GM10266 (cell line): ENCODE measurements around the gene CCDC127.
"Not testable (repeated sequence)": the region's sequence is repeated elsewhere in the genome, so short reads cannot be mapped to it uniquely, and the experiment has no call there.

Source experiments
- DNase-seq: peaks from one replicate; pipeline ENCODE4 v3.0.0; 2012; ENCODE audit errors: extremely low spot score
- TF ChIP-seq, protein P1 (sequence below): IDR thresholded peaks from 2 replicates; pipeline ENCODE4 v1.5.1; 2012; ENCODE audit warnings: mild to moderate bottlenecking, low read depth; ENCODE audit not compliant: control insufficient read depth, insufficient read depth; ENCODE audit errors: missing control alignments

Gene CCDC127

GRCh38 chr5:230711-231110, 12.8 kb upstream of the CCDC127 start:
- no peak for DNase-seq
- TF ChIP-seq, protein P1, sequence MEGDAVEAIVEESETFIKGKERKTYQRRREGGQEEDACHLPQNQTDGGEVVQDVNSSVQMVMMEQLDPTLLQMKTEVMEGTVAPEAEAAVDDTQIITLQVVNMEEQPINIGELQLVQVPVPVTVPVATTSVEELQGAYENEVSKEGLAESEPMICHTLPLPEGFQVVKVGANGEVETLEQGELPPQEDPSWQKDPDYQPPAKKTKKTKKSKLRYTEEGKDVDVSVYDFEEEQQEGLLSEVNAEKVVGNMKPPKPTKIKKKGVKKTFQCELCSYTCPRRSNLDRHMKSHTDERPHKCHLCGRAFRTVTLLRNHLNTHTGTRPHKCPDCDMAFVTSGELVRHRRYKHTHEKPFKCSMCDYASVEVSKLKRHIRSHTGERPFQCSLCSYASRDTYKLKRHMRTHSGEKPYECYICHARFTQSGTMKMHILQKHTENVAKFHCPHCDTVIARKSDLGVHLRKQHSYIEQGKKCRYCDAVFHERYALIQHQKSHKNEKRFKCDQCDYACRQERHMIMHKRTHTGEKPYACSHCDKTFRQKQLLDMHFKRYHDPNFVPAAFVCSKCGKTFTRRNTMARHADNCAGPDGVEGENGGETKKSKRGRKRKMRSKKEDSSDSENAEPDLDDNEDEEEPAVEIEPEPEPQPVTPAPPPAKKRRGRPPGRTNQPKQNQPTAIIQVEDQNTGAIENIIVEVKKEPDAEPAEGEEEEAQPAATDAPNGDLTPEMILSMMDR = no peak

DNA sequence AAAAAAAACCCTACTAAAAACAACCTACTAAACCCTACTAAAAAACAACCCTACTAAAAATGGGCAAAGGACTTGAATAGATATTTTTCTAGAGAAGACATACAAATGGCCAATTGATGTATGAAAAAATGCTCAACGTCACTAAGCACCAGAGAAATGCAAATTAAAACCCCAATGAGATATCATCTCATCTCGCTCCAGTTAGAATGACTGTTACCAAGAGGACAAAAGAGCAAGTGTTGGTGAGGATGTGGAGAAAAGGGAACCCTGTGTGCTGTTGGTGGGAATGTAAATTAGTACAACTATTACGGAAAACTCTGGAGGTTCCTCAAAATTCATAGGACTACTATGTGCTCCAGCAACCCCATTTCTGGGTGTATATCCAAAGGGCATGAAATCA, 10.9 kb upstream of the CCDC127 start:
- DNase-seq = no peak
- TF ChIP-seq, protein P1 = no peak

- not testable (repeated sequence) for DNase-seq
Observed at GRCh38 chr5:227375-227774, 9.4 kb upstream of the CCDC127 start.

DNA sequence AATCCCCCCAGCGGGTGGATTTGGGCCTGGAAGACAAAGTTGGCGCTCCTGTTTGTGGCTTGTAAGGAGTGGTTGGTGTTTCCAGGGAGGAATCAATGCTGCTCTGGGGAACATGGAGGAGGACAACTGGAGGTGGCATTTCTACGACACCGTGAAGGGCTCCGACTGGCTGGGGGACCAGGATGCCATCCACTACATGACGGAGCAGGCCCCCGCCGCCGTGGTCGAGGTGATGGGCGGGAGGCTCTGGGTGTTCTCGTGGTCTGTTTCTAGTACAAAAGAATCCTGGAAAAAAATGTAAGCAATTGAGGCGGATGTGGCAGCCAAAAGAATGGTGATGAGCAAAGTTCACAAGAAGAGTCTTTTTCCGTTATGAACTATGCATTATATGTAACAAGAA, 7.4 kb upstream of the CCDC127 start:
- no peak for DNase-seq
- TF ChIP-seq, protein P1 = no peak

GRCh38 chr5:223791-224190, 5.8 kb upstream of the CCDC127 start:
- DNase-seq = no peak
- TF ChIP-seq, protein P1 = no peak

DNA sequence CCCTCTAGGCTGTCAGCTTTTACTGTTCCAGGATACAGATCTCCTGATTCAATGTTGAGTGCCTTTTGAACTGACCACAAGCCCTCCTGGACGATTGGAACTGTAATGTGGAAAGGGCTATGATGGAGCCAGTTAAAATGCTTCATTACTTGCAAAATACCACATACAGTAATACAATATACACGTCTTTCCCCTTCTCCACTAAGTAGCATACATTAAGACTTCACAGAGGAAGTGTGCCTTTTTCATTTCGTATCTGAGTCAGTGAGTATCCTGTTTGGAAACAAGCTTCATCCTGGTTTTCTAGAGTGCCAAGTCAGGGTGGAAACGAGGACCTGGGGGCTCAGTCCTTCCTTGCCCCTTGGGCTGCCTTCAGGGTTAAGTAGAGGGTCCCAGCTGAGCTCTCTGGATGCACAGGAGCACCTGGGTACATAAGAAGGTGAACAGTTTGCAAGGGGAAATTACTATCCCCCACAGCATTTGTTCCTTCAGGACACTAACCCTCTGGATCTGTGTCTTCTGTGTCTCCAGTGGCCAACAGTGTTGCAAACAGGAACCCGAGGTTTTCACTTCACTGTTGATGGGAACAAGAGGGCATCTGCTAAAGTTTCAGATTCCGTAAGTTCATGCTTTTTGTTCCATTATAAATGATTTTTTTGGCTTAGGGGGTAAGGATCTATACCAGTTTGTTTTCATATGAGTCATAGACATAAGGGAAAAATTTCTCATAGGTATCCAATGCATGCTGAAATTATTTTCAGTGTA, 5.2 kb upstream of the CCDC127 start:
- not testable (repeated sequence) for DNase-seq

DNA sequence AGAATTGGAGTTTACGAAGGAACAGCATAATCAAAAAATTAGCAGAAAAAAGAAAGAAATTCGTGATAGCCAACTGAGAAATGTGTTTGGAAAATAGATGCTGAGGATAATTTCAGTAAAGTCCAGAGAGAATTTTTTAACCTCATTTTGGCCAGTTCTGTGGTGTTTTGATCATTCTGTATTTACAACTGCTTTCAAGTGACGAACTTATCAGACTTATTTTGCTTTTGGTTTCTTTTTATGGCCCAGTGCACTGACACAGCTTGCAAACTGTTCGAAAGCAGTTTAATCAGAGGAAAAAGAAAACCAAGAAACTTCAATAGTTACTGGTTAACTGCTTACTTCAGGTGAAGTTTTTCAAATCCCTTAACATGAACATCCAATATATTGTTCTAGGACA, 2.0 kb upstream of the CCDC127 start:
- TF ChIP-seq, protein P1 = no peak
- peak; percentile 51 for DNase-seq

DNA sequence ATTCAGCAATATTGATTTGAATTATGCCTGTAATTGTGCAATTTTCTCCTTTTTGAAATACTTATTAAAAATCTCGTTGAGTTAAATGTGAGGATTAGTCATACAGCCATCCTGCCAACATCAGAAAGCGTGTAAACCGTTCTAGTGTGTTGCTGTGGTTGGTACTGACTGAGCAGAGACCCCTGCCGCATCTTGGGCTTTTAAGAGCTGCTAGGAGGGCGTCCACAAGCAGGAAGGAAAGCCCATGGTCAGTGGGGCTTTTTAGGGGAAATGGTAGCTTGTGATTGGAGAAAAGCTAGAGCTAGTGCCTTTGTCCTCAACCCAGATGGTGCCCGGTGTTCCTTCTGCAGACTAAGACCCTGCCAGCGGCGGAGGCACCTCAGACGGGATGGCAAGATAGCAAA, 1.5 kb upstream of the CCDC127 start:
- TF ChIP-seq, protein P1 = no peak
- peak; percentile 22 for DNase-seq
